ENCODE results near the gene FBXO21. TPM values are rescaled to one million over a fixed set of nuclear protein-coding genes. Genes with fewer than 3 reads are reported as not detected.
A peak's percentile ranks its signal among the peaks of the same experiment; 100 is the strongest.

The FBXO21 gene
- total RNA-seq, 1 donor from 2014 or later: 35.4 TPM

- Histone ChIP-seq H3K27ac (no peak overlapping the region), H3K36me3 (no peaks in the 10 kb centered on the region), H3K4me1 (no peaks in the 10 kb centered on the region), H3K4me3 (no peak overlapping the region), H3K27me3 (ENCODE audit: low read depth) (no peaks in the 10 kb centered on the region), H3K9me3 (no peaks in the 10 kb centered on the region)
- intact Hi-C loops (cut with DNase I): no loop called here
- DNase-seq (no peak), ATAC-seq (no peak)
- no peak for TF ChIP-seq CTCF (IDR thresholded peaks at IDR 0.05)
Observed at GRCh38 chr12:117125272-117125613, 65.0 kb downstream of the FBXO21 start.

DNA sequence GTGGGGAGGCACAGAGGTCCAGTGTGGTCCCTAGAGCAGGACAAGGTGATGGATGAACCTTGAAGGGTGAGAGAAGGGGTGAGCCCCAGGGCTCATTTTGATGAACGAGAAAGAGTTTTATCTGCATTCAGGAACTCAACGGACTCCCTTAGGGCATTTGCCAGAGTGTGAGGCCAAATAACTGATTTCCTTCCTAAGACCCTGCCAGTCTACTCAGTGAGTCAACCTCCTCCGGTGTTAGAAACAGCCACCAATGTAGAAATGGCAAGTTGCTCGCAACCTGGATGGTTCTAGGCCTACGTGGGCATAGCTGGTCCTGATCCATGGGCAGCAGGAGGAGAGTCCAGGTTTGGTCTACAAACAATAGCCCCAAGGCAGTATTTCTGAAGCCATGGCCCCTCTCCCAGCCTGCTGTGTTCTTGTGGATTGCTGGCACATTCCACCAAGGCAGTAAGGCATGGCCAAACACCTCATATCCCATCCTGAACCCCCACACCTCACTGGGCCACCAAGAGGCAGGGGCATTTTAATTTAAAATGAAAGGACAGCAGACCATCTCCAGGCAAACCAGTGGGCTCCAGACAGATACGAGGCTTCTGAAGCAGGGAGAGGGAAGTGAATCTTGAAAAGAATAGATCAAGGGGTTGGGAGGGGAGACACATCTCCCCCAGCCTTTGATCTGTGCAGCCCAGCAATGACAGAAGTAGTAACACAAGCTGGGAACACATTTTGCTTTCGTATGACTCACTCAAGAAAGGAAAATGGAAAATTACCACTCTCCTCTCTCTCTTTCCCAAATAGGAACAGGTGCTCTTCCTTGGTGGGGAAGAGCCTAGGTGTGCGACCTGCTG, 65.6 kb downstream of the FBXO21 start:
- Histone ChIP-seq H3K4me1 (peaks cover under 1% of the 10 kb centered on the region), H3K27ac (no peak overlapping the region)
- intact Hi-C loops (cut with DNase I): no loop called here

GRCh38 chr12:117121441-117121840, 68.8 kb downstream of the FBXO21 start:
- DNase-seq: no peak
- H3K4me1 ChIP-seq: peaks cover 18% of the 10 kb centered on the region
- H3K27ac ChIP-seq: no peak overlapping the region
- no peak overlapping the region for H3K4me3 ChIP-seq
- TF ChIP-seq CTCF (IDR thresholded peaks at IDR 0.05): no peak
- no peak for ATAC-seq
- H3K36me3 ChIP-seq: no peaks in the 10 kb centered on the region
- intact Hi-C loops (cut with DNase I): no loop called here
- H3K9me3 ChIP-seq: no peaks in the 10 kb centered on the region
- H3K27me3 ChIP-seq (ENCODE audit: low read depth): no peaks in the 10 kb centered on the region

More for the DNA sequence above, 65.6 kb downstream of the FBXO21 start:
- ATAC-seq (no peak), DNase-seq (no peak)
- Histone ChIP-seq H3K9me3 (no peaks in the 10 kb centered on the region), H3K27me3 (ENCODE audit: low read depth) (no peaks in the 10 kb centered on the region), H3K36me3 (no peaks in the 10 kb centered on the region), H3K4me3 (no peak overlapping the region)
- TF ChIP-seq CTCF (IDR thresholded peaks at IDR 0.05): no peak

DNA sequence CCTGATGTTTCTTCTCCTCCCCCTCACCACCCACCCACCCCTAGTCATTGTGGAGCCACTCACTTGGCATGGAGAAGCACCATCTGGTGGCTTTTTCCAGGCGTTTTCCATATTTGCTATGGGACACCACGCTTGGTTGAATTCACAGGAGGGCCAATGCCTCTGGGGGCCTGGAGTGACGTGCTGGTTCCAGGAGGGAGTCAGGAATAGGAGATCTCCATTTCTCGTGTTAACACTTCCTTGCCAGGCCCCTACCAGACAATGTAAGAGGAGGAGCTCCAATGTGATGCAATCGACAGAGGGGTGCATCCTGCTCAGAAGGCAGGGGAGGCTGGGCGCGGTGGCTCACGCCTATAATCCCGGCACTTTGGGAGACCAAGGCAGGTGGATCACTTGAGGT, 69.5 kb downstream of the FBXO21 start:
- no peak overlapping the region for H3K4me3 ChIP-seq
- intact Hi-C loops (cut with DNase I): no loop called here
- no peaks in the 10 kb centered on the region for H3K27me3 ChIP-seq (ENCODE audit: low read depth)
- H3K9me3 ChIP-seq: no peaks in the 10 kb centered on the region
- DNase-seq: no peak
- TF ChIP-seq CTCF (IDR thresholded peaks at IDR 0.05): no peak
- no peak overlapping the region for H3K27ac ChIP-seq
- peaks cover 18% of the 10 kb centered on the region for H3K4me1 ChIP-seq
- no peaks in the 10 kb centered on the region for H3K36me3 ChIP-seq
- no peak for ATAC-seq

GRCh38 chr12:117119592-117120198, 70.6 kb downstream of the FBXO21 start:
- H3K27me3 ChIP-seq (ENCODE audit: low read depth): no peaks in the 10 kb centered on the region
- peak; percentile 65 for TF ChIP-seq CTCF (IDR thresholded peaks at IDR 0.05)
- DNase-seq (no peak), ATAC-seq (peak; percentile 65 to 75)
- no peaks in the 10 kb centered on the region for H3K36me3 ChIP-seq
- H3K4me3 ChIP-seq: no peak overlapping the region
- H3K9me3 ChIP-seq: no peaks in the 10 kb centered on the region
- intact Hi-C loops (cut with DNase I): loop anchor here (10.0 kb wide), 1 partner anchor 95 kb away; no protein-coding TSS in a partner anchor
- H3K4me1 ChIP-seq: peaks cover 18% of the 10 kb centered on the region
- no peak overlapping the region for H3K27ac ChIP-seq

Data from lower lobe of right lung (tissue), 2 donors.